GM12878 (cell line): ENCODE measurements around the gene NDUFB4. TPM values are rescaled to one million over a fixed set of nuclear protein-coding genes. Genes with fewer than 3 reads are reported as not detected.

ENCODE experiments used
- ATAC-seq: fragments of 200-7000 bp; cut with Tn5 transposase; 3 replicates; pipeline ENCODE4 v1.9.1; 2020; ENCODE audit warnings: mild to moderate bottlenecking, moderate library complexity
- BruUV-seq: library from RNA; stranded (reverse); fragments of 400-500 nt; replicated peaks from 2 replicates; lab custom pipeline; 2021; lab: Mats Ljungman, UMichigan
- CTCF ChIA-PET: fragments of 300-600 bp; sonication (Branson Sonifier 250); formaldehyde crosslinking; extraction: SDS; loops from one replicate; lab custom pipeline; 2021; ENCODE audit warnings: inconsistent platforms; lab: Yijun Ruan, JAX
- POLR2A ChIA-PET: fragments of 350-600 bp; formaldehyde crosslinking; extraction: SDS; loops from one replicate; lab custom pipeline; 2021; ENCODE audit warnings: inconsistent platforms; lab: Charles Lee
- RAD21 ChIA-PET: fragments of 300-600 bp; sonication (Branson Sonifier 250); formaldehyde crosslinking; loops from one replicate; lab custom pipeline; 2023; ENCODE audit warnings: antibody characterized with exemption; ENCODE audit not compliant: unreplicated experiment; lab: Charles Lee
- SMC1A ChIA-PET: fragments of 300-600 bp; sonication (Branson Sonifier 250); formaldehyde crosslinking; loops from one replicate; lab custom pipeline; 2023; ENCODE audit not compliant: unreplicated experiment, uncharacterized antibody; lab: Charles Lee
- DNase-seq: peaks from one replicate; pipeline ENCODE4 v3.0.0-alpha.2; 2011; ENCODE audit warnings: low read depth, low spot score
- FAIRE-seq: peaks from 3 replicates; lab custom pipeline; 2011; peaks lifted over from hg19 to GRCh38; lab: Jason Lieb, UNC
- H2AFZ ChIP-seq: 2 replicates; pipeline ENCODE4 v1.6.0; 2011; ENCODE audit warnings: low read depth, low read length, control low read depth; ENCODE audit not compliant: control insufficient read depth
- H3K27ac ChIP-seq: 2 replicates; pipeline ENCODE4 v1.5.1; 2011; ENCODE audit warnings: control low read depth; ENCODE audit not compliant: control insufficient read depth, insufficient read depth
- H3K27me3 ChIP-seq, 2 experiments: replicated peaks in 1 of 2; 2 replicates each; pipeline versions ENCODE4 v1.6.0 to v1.6.1; 2011; ENCODE audit warnings: low read length in 1 of 2; ENCODE audit not compliant: control insufficient read depth in 2 of 2, insufficient read depth in 2 of 2
- H3K36me3 ChIP-seq, 2 experiments: 2 replicates each; pipeline ENCODE4 v1.5.1; 2011; ENCODE audit warnings: low read length in 1 of 2; ENCODE audit not compliant: control insufficient read depth in 2 of 2, insufficient read depth in 2 of 2
- H3K4me1 ChIP-seq: 2 replicates; pipeline ENCODE4 v1.6.1; 2011; ENCODE audit warnings: mild to moderate bottlenecking, low read length, moderate library complexity, mixed read lengths; ENCODE audit not compliant: control insufficient read depth, insufficient read depth
- H3K4me2 ChIP-seq: 2 replicates; pipeline ENCODE4 v1.6.0; 2011; ENCODE audit warnings: control low read depth; ENCODE audit not compliant: control insufficient read depth, insufficient read depth
- H3K4me3 ChIP-seq: fragments of 200-600 bp; sonication (generic); 2 replicates; pipeline ENCODE4 v1.5.1; 2016
- H3K79me2 ChIP-seq: 2 replicates; pipeline ENCODE4 v1.6.0; 2011; ENCODE audit warnings: low read length; ENCODE audit not compliant: control insufficient read depth, insufficient read depth
- H3K9ac ChIP-seq: 2 replicates; pipeline ENCODE4 v1.8.0; 2011; ENCODE audit warnings: low read length, control low read depth, mixed read lengths; ENCODE audit not compliant: control insufficient read depth, insufficient read depth
- H3K9me3 ChIP-seq: replicated peaks from 3 replicates; pipeline ENCODE4 v1.5.1; 2011; ENCODE audit warnings: mild to moderate bottlenecking, low read length; ENCODE audit not compliant: control insufficient read depth, insufficient read depth
- H4K20me1 ChIP-seq: 2 replicates; pipeline ENCODE4 v1.6.0; 2011; ENCODE audit not compliant: control insufficient read depth, insufficient read depth
- CBX3 ChIP-seq: fragments of 200-600 bp; sonication (generic); IDR thresholded peaks from 2 replicates; pipeline ENCODE4 v1.6.1; 2016; ENCODE audit warnings: low read depth, borderline replicate concordance
- CHD4 ChIP-seq: fragments of 200-600 bp; sonication (generic); IDR thresholded peaks from 2 replicates; pipeline ENCODE4 v1.6.1; 2016; ENCODE audit warnings: mild to moderate bottlenecking
- FOXK2 ChIP-seq: fragments of 450-650 bp; IDR thresholded peaks from 2 replicates; pipeline ENCODE4 v1.6.1; 2017; ENCODE audit warnings: mild to moderate bottlenecking, moderate library complexity
- GABPA ChIP-seq: IDR thresholded peaks from 2 replicates; pipeline ENCODE4 v1.6.1; 2014; ENCODE audit warnings: antibody characterized with exemption, low read depth, mild to moderate bottlenecking, inconsistent platforms
- IKZF2 ChIP-seq, 2 experiments: fragments of 450-650 bp; IDR thresholded peaks; 2 replicates each; pipeline ENCODE4 v1.6.1; 2017; ENCODE audit warnings: mild to moderate bottlenecking in 2 of 2, moderate library complexity in 2 of 2
- JUNB ChIP-seq: IDR thresholded peaks from 2 replicates; pipeline ENCODE4 v1.6.1; 2016; ENCODE audit warnings: antibody characterized with exemption, mild to moderate bottlenecking
- MAX ChIP-seq: IDR thresholded peaks from 2 replicates; pipeline ENCODE4 v1.6.1; 2012; ENCODE audit warnings: low read depth, low read length, improper control_type of control experiment
- NFIC ChIP-seq: IDR thresholded peaks from 2 replicates; pipeline ENCODE4 v1.6.1; 2012; ENCODE audit warnings: low read depth, mild to moderate bottlenecking, inconsistent platforms, low read length, moderate library complexity
- NFYA ChIP-seq: IDR thresholded peaks from 2 replicates; pipeline ENCODE4 v1.6.1; 2011; ENCODE audit warnings: low read depth, mild to moderate bottlenecking, low read length, improper control_type of control experiment, borderline replicate concordance
- PML ChIP-seq: IDR thresholded peaks from 2 replicates; pipeline ENCODE4 v1.6.1; 2012; ENCODE audit warnings: low read length, inconsistent platforms
- RAD21 ChIP-seq: IDR thresholded peaks from 2 replicates; pipeline ENCODE4 v1.6.1; 2011; ENCODE audit warnings: mild to moderate bottlenecking, low read depth, low read length, moderate library complexity; ENCODE audit not compliant: insufficient read depth
- RB1 ChIP-seq: fragments of 450-650 bp; formaldehyde crosslinking; IDR thresholded peaks from 2 replicates; pipeline ENCODE4 v1.6.1; 2017; ENCODE audit warnings: mild to moderate bottlenecking, borderline replicate concordance
- SMAD5 ChIP-seq: IDR thresholded peaks from 2 replicates; pipeline ENCODE4 v1.6.1; 2016; ENCODE audit warnings: antibody characterized with exemption, low read depth
- TCF12 ChIP-seq: IDR thresholded peaks from 2 replicates; pipeline ENCODE4 v1.6.1; 2011; ENCODE audit warnings: low read depth, mild to moderate bottlenecking, low read length
- WRNIP1 ChIP-seq: IDR thresholded peaks from 2 replicates; pipeline ENCODE4 v1.6.1; 2011; ENCODE audit warnings: low read depth, low read length, improper control_type of control experiment, borderline replicate concordance
- YBX1 ChIP-seq: fragments of 450-650 bp; IDR thresholded peaks from 2 replicates; pipeline ENCODE4 v1.6.1; 2016; ENCODE audit warnings: antibody characterized with exemption
- ZNF217 ChIP-seq: fragments of 450-650 bp; IDR thresholded peaks from 2 replicates; pipeline ENCODE4 v1.6.1; 2017; ENCODE audit warnings: antibody characterized with exemption, mild to moderate bottlenecking
- ZNF274 ChIP-seq: IDR thresholded peaks from one replicate; pipeline ENCODE4 v1.8.0; 2011; ENCODE audit not compliant: insufficient read length, insufficient read depth
- in situ Hi-C: fragments of 300-500 bp; cut with MboI; formaldehyde crosslinking; loops from 9 replicates; pipeline ENCODE4 v1.14.3; 2018; ENCODE audit warnings: mixed read lengths
- intact Hi-C: fragments of 100-400 bp; cut with micrococcal nuclease; formaldehyde crosslinking; loops from one replicate; pipeline ENCODE4 v1.14.2; 2022; ENCODE audit not compliant: unreplicated experiment
- polyA plus RNA-seq, 11 experiments: library from polyadenylated mRNA; depleted of rRNA in 4 of 11; unstranded in 6 of 11; stranded (reverse) in 5 of 11; fragments of >200 nt; fragmentation: Nextera tagmentation in 4 of 11; fragmentation: Illumina TruSeq in 1 of 11; extraction: Ambion mirVana in 4 of 11; extraction: Trizol in 1 of 11; gene quantifications; 1 replicate in 1 of 11; 2 replicates in 10 of 11; pipeline versions ENCODE4 v1.2.1 to v1.2.3, GENCODE V29; 2011 to 2016; ENCODE audit warnings: inconsistent platforms in 2 of 11, missing spikeins in 2 of 11, low read depth in 1 of 11
- total RNA-seq, 4 experiments: library from RNA; depleted of rRNA in 3 of 4; stranded (reverse); fragments of >200 nt in 3 of 4; fragmentation: Illumina TruSeq in 1 of 4; extraction: Trizol in 1 of 4; gene quantifications; 2 replicates each; pipeline versions ENCODE4 v1.2.1 to v1.2.3, GENCODE V29; 2013 to 2021
- TF ChIP-seq, protein P1 (sequence below): IDR thresholded peaks from 2 replicates; pipeline ENCODE4 v1.6.1; 2011; ENCODE audit warnings: borderline replicate concordance, low read depth, mild to moderate bottlenecking, moderate library complexity, mixed read lengths, low read length; ENCODE audit not compliant: insufficient read depth; ENCODE audit errors: extremely low read length
- TF ChIP-seq, protein P2 (sequence below): fragments of 450-650 bp; formaldehyde crosslinking; IDR thresholded peaks from 2 replicates; pipeline ENCODE4 v1.5.0; 2022; ENCODE audit warnings: mild to moderate bottlenecking, missing genetic modification characterization

The NDUFB4 gene
- total and polyA plus RNA-seq, 10 of the 15 experiments (the other 5 are each of a cell fraction or from before 2014, with no cell fraction given), result 155 to 864 (median 387) TPM

- ATAC-seq (no peak; the same call in 2 of the 3 replicates), FAIRE-seq (no peak), DNase-seq (no peak)
- SMC1A ChIA-PET, result interaction anchor here (0.7 to 1.9 kb wide), 3 partner anchors 9 to 175 kb away, joined by 3 to 10 read pairs (median 3); partner anchors contain the start of gene NDUFB4
- no peaks in the 10 kb centered on the region for H3K4me1 ChIP-seq
- no peak overlapping the region for H3K4me2 ChIP-seq
- intact Hi-C loops, result no loop called here
- RAD21 ChIA-PET, result interaction anchor here (1.1 kb wide), 1 partner anchor 46 kb away, joined by 3 read pairs; no protein-coding TSS in a partner anchor
- in situ Hi-C loops, result loop anchor here (10.0 kb wide), 1 partner anchor 60 kb away; no protein-coding TSS in a partner anchor
- no peak overlapping the region for H3K4me3 ChIP-seq
- H3K27me3 ChIP-seq, result no peaks in the 10 kb centered on the region
- no peaks in the 10 kb centered on the region for H3K9me3 ChIP-seq
- TF ChIP-seq RAD21, result no peak
- TF ChIP-seq CHD4, result no peak
- TF ChIP-seq PML, result no peak
- no peak for TF ChIP-seq NFYA
- TF ChIP-seq FOXK2, result no peak
- TF ChIP-seq GABPA, result no peak
- TF ChIP-seq SMAD5, result no peak
- no peak for TF ChIP-seq CBX3
- no peak for TF ChIP-seq MAX
- no peak for TF ChIP-seq WRNIP1
- no peak for TF ChIP-seq RB1
- TF ChIP-seq ZNF274, result no peak
- TF ChIP-seq ZNF217, result no peak
- TF ChIP-seq TCF12, result no peak
- TF ChIP-seq YBX1, result no peak
- no peak for TF ChIP-seq JUNB
- TF ChIP-seq IKZF2 (IDR thresholded peaks at IDR 0.05), result no peak
- TF ChIP-seq, protein P1, sequence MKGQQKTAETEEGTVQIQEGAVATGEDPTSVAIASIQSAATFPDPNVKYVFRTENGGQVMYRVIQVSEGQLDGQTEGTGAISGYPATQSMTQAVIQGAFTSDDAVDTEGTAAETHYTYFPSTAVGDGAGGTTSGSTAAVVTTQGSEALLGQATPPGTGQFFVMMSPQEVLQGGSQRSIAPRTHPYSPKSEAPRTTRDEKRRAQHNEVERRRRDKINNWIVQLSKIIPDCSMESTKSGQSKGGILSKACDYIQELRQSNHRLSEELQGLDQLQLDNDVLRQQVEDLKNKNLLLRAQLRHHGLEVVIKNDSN, result no peak
- no peak for TF ChIP-seq NFIC
- TF ChIP-seq, protein P2, sequence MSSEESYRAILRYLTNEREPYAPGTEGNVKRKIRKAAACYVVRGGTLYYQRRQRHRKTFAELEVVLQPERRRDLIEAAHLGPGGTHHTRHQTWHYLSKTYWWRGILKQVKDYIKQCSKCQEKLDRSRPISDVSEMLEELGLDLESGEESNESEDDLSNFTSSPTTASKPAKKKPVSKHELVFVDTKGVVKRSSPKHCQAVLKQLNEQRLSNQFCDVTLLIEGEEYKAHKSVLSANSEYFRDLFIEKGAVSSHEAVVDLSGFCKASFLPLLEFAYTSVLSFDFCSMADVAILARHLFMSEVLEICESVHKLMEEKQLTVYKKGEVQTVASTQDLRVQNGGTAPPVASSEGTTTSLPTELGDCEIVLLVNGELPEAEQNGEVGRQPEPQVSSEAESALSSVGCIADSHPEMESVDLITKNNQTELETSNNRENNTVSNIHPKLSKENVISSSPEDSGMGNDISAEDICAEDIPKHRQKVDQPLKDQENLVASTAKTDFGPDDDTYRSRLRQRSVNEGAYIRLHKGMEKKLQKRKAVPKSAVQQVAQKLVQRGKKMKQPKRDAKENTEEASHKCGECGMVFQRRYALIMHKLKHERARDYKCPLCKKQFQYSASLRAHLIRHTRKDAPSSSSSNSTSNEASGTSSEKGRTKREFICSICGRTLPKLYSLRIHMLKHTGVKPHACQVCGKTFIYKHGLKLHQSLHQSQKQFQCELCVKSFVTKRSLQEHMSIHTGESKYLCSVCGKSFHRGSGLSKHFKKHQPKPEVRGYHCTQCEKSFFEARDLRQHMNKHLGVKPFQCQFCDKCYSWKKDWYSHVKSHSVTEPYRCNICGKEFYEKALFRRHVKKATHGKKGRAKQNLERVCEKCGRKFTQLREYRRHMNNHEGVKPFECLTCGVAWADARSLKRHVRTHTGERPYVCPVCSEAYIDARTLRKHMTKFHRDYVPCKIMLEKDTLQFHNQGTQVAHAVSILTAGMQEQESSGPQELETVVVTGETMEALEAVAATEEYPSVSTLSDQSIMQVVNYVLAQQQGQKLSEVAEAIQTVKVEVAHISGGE (CRISPR knock-in tag), result no peak
- no peak overlapping the region for H2AFZ ChIP-seq
- H3K27ac ChIP-seq, result no peak overlapping the region
- no TSS peak for BruUV-seq
- H3K36me3 ChIP-seq, result peaks cover 0 to 2% of the 10 kb centered on the region in 2 experiments; a peak in 2 of 4 replicates
- peaks cover 6% of the 10 kb centered on the region for H3K79me2 ChIP-seq
- H3K9ac ChIP-seq, result no peak overlapping the region
- CTCF ChIA-PET, result interaction anchor here (0.6 to 1.6 kb wide), 3 partner anchors 8 to 1095 kb away, joined by 3 to 6 read pairs (median 3); partner anchors contain the start of gene NDUFB4
- POLR2A ChIA-PET, result interaction anchor here (1.2 to 1.3 kb wide), 2 partner anchors 8 to 9 kb away, joined by 3 to 5 read pairs; partner anchors contain the start of gene NDUFB4
- H4K20me1 ChIP-seq, result no peaks in the 10 kb centered on the region; the same call in 1 of the 2 replicates
Measured at GRCh38 chr3:120604382-120604781, 8.2 kb downstream of the NDUFB4 start.
